Activated T-helper 2 cell treated with anti-CD3 and anti-CD28 coated beads, Interferon-gamma antibody, Interleukin-2, Interleukin-4, amounts not matched to agents 10 μg/mL and 5 μg/mL and 100 μg/mL, durations not matched to agents 14 hours and 24 hours and 36 hours (primary cell): ENCODE results near the gene UMODL1. TPM values are rescaled to one million over a fixed set of nuclear protein-coding genes. Genes with fewer than 3 reads are reported as not detected.

Experiments
- DNase-seq: peaks from one replicate; pipeline ENCODE4 v3.0.0; 2021; ENCODE audit warnings: low spot score
- H3K27ac Mint-ChIP-seq: one replicate; pipeline ENCODE4 v1.8.0; 2021; ENCODE audit warnings: mixed read lengths
- H3K27me3 Mint-ChIP-seq: one replicate; pipeline ENCODE4 v1.8.0; 2021; ENCODE audit warnings: low read depth, mixed read lengths
- H3K36me3 Mint-ChIP-seq: one replicate; pipeline ENCODE4 v1.8.0; 2021; ENCODE audit warnings: low read depth, mixed read lengths
- H3K4me1 Mint-ChIP-seq: one replicate; pipeline ENCODE4 v1.8.0; 2021; ENCODE audit warnings: low read depth, mixed read lengths
- H3K4me3 Mint-ChIP-seq: one replicate; pipeline ENCODE4 v1.8.0; 2021; ENCODE audit warnings: low read depth, mild to moderate bottlenecking, moderate library complexity, mixed read lengths
- H3K9me3 Mint-ChIP-seq: one replicate; pipeline ENCODE4 v1.8.0; 2021; ENCODE audit warnings: mixed read lengths
- intact Hi-C: fragments of 100-400 bp; cut with micrococcal nuclease; formaldehyde crosslinking; loops from one replicate; pipeline ENCODE4 v1.15.1; 2023
- total RNA-seq: library from RNA; stranded (reverse); gene quantifications from 2 replicates; pipeline ENCODE4 v1.2.3, GENCODE V29; 2022

Gene UMODL1
- total RNA-seq, 1 donor from 2014 or later, result not detected

- no peak for DNase-seq
- no peaks in the 10 kb centered on the region for H3K9me3 Mint-ChIP-seq
- no peak overlapping the region for H3K27ac Mint-ChIP-seq
- intact Hi-C loops, result loop anchor here (5.0 kb wide), 1 partner anchor 43 kb away; no protein-coding TSS in a partner anchor
- H3K27me3 Mint-ChIP-seq, result peaks cover 8% of the 10 kb centered on the region
- H3K4me1 Mint-ChIP-seq, result peaks cover 9% of the 10 kb centered on the region
- H3K36me3 Mint-ChIP-seq, result no peaks in the 10 kb centered on the region
- no peak overlapping the region for H3K4me3 Mint-ChIP-seq
Observed at GRCh38 chr21:42105476-42106315, 34.6 kb downstream of the UMODL1 start.

GRCh38 chr21:42106425-42106824, 35.3 kb downstream of the UMODL1 start:
- no peak for DNase-seq
- H3K4me3 Mint-ChIP-seq, result no peak overlapping the region
- H3K27me3 Mint-ChIP-seq, result peaks cover 8% of the 10 kb centered on the region
- H3K4me1 Mint-ChIP-seq, result peaks cover 9% of the 10 kb centered on the region
- H3K27ac Mint-ChIP-seq, result no peak overlapping the region
- H3K36me3 Mint-ChIP-seq, result no peaks in the 10 kb centered on the region
- no peaks in the 10 kb centered on the region for H3K9me3 Mint-ChIP-seq
- intact Hi-C loops, result loop anchor here (5.0 kb wide), 1 partner anchor 44 kb away; no protein-coding TSS in a partner anchor

- Mint-ChIP-seq H3K9me3 (no peaks in the 10 kb centered on the region), H3K27me3 (peaks cover 6% of the 10 kb centered on the region), H3K36me3 (no peaks in the 10 kb centered on the region), H3K27ac (no peak overlapping the region), H3K4me3 (no peak overlapping the region), H3K4me1 (peaks cover 5% of the 10 kb centered on the region)
- DNase-seq, result no peak
- intact Hi-C loops, result loop anchor here (5.0 kb wide), 1 partner anchor 45 kb away; no protein-coding TSS in a partner anchor
Observed at GRCh38 chr21:42107177-42107880, 36.2 kb downstream of the UMODL1 start.

GRCh38 chr21:42107881-42108553, 36.9 kb downstream of the UMODL1 start:
- Mint-ChIP-seq H3K4me1 (peaks cover 4% of the 10 kb centered on the region), H3K27ac (no peak overlapping the region), H3K27me3 (peaks cover 5% of the 10 kb centered on the region), H3K36me3 (no peaks in the 10 kb centered on the region), H3K9me3 (no peaks in the 10 kb centered on the region), H3K4me3 (no peak overlapping the region)
- intact Hi-C loops, result loop anchor here (2.0 to 5.0 kb wide), 2 partner anchors 46 to 291 kb away; no protein-coding TSS in a partner anchor
- peak; percentile 58 for DNase-seq

- peaks cover 3% of the 10 kb centered on the region for H3K27me3 Mint-ChIP-seq
- H3K9me3 Mint-ChIP-seq, result no peaks in the 10 kb centered on the region
- peaks cover 4% of the 10 kb centered on the region for H3K4me1 Mint-ChIP-seq
- DNase-seq, result no peak
- intact Hi-C loops, result loop anchor here (2.0 to 5.0 kb wide), 2 partner anchors 46 to 292 kb away; no protein-coding TSS in a partner anchor
- H3K27ac Mint-ChIP-seq, result no peak overlapping the region
- no peak overlapping the region for H3K4me3 Mint-ChIP-seq
- no peaks in the 10 kb centered on the region for H3K36me3 Mint-ChIP-seq
Observed at GRCh38 chr21:42108554-42109340, 37.6 kb downstream of the UMODL1 start.

- no peak overlapping the region for H3K4me3 Mint-ChIP-seq
- H3K9me3 Mint-ChIP-seq, result no peaks in the 10 kb centered on the region
- intact Hi-C loops, result loop anchor here (2.0 to 5.0 kb wide), 2 partner anchors 47 to 293 kb away; no protein-coding TSS in a partner anchor
- DNase-seq, result no peak
- no peaks in the 10 kb centered on the region for H3K36me3 Mint-ChIP-seq
- peaks cover 4% of the 10 kb centered on the region for H3K4me1 Mint-ChIP-seq
- H3K27ac Mint-ChIP-seq, result no peak overlapping the region
- H3K27me3 Mint-ChIP-seq, result peaks cover 6% of the 10 kb centered on the region
Observed at GRCh38 chr21:42109473-42109872, 38.4 kb downstream of the UMODL1 start.

GRCh38 chr21:42109873-42110525, 38.9 kb downstream of the UMODL1 start:
- peaks cover 4% of the 10 kb centered on the region for H3K4me1 Mint-ChIP-seq
- H3K27me3 Mint-ChIP-seq, result peaks cover 6% of the 10 kb centered on the region
- no peak overlapping the region for H3K4me3 Mint-ChIP-seq
- intact Hi-C loops, result loop anchor here (2.0 to 5.0 kb wide), 2 partner anchors 48 to 293 kb away; no protein-coding TSS in a partner anchor
- no peak overlapping the region for H3K27ac Mint-ChIP-seq
- no peak for DNase-seq
- H3K36me3 Mint-ChIP-seq, result no peaks in the 10 kb centered on the region
- H3K9me3 Mint-ChIP-seq, result no peaks in the 10 kb centered on the region

GRCh38 chr21:42110691-42111469, 39.8 kb downstream of the UMODL1 start:
- intact Hi-C loops, result no loop called here
- H3K36me3 Mint-ChIP-seq, result no peaks in the 10 kb centered on the region

GRCh38 chr21:42111470-42111743, 40.3 kb downstream of the UMODL1 start:
- intact Hi-C loops, result no loop called here
- Mint-ChIP-seq H3K36me3 (no peaks in the 10 kb centered on the region), H3K9me3 (no peaks in the 10 kb centered on the region), H3K4me1 (peaks cover 4% of the 10 kb centered on the region), H3K4me3 (no peak overlapping the region), H3K27ac (no peak overlapping the region), H3K27me3 (peaks cover 6% of the 10 kb centered on the region)
- DNase-seq, result no peak

More at GRCh38 chr21:42110691-42111469, 39.8 kb downstream of the UMODL1 start:
- Mint-ChIP-seq H3K9me3 (no peaks in the 10 kb centered on the region), H3K27ac (no peak overlapping the region), H3K4me3 (no peak overlapping the region), H3K4me1 (peaks cover 4% of the 10 kb centered on the region), H3K27me3 (peaks cover 6% of the 10 kb centered on the region)
- DNase-seq, result no peak

- Mint-ChIP-seq H3K4me1 (peaks cover 4% of the 10 kb centered on the region), H3K4me3 (no peak overlapping the region), H3K27ac (no peak overlapping the region), H3K36me3 (no peaks in the 10 kb centered on the region), H3K27me3 (peaks cover 6% of the 10 kb centered on the region), H3K9me3 (no peaks in the 10 kb centered on the region)
- no peak for DNase-seq
- intact Hi-C loops, result no loop called here
Observed at GRCh38 chr21:42111811-42112210, 40.7 kb downstream of the UMODL1 start.

- intact Hi-C loops, result no loop called here
- Mint-ChIP-seq H3K4me3 (no peak overlapping the region), H3K27me3 (peaks cover 5% of the 10 kb centered on the region), H3K4me1 (peaks cover 7% of the 10 kb centered on the region), H3K36me3 (no peaks in the 10 kb centered on the region), H3K9me3 (no peaks in the 10 kb centered on the region), H3K27ac (no peak overlapping the region)
- DNase-seq, result no peak
Observed at GRCh38 chr21:42112238-42112637, 41.1 kb downstream of the UMODL1 start.
